ENCODE measurements around the gene GTF3C1. TPM values are rescaled to one million over a fixed set of nuclear protein-coding genes. Genes with fewer than 3 reads are reported as not detected.

Gene GTF3C1
- total RNA-seq, 4 donors from 2014 or later = 73.2 to 247 (median 85.3) TPM

DNA sequence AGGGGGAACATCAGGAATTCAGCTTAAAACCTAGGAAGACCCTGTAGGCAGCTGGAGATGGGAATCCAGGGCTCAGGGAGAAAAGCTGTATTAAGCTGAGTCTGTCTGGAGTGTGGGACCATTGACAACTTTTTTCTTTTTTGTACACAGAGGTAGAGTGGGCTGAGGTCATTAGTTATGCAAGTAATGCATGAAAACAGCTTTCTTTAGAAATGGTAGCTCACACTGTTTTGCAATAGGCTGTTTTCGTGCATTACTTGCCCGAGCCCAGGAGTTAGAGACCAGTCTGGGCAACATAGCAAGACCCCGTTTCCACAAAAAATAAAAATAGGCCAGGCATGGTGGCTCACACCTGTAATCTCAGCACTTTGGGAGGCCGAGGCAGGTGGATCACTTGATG is 46.7 kb upstream of the GTF3C1 start:
- Histone ChIP-seq H3K4me1 (no peaks in the 10 kb centered on the region), H3K9me3 (no peaks in the 10 kb centered on the region), H3K4me3 (no peak overlapping the region), H3K27ac (no peak overlapping the region), H3K36me3 (no peaks in the 10 kb centered on the region), H3K27me3 (no peaks in the 10 kb centered on the region)
- DNase-seq = no peak
- no peak for TF ChIP-seq CTCF (IDR thresholded peaks at IDR 0.05)
- no peak for TF ChIP-seq POLR2A (IDR thresholded peaks at IDR 0.05)
- intact Hi-C loops (cut with DNase I; ENCODE audit: low total_unique reads) = no loop called here

GRCh38 chr16:27595993-27596392 is 46.3 kb upstream of the GTF3C1 start:
- no peaks in the 10 kb centered on the region for H3K9me3 ChIP-seq
- no peak for TF ChIP-seq CTCF (IDR thresholded peaks at IDR 0.05)
- no peak for TF ChIP-seq POLR2A (IDR thresholded peaks at IDR 0.05)
- no peak overlapping the region for H3K4me3 ChIP-seq
- DNase-seq = no peak
- intact Hi-C loops (cut with DNase I; ENCODE audit: low total_unique reads) = no loop called here
- H3K4me1 ChIP-seq = no peaks in the 10 kb centered on the region
- no peak overlapping the region for H3K27ac ChIP-seq
- no peaks in the 10 kb centered on the region for H3K27me3 ChIP-seq
- H3K36me3 ChIP-seq = no peaks in the 10 kb centered on the region

- H3K36me3 ChIP-seq = no peaks in the 10 kb centered on the region
- intact Hi-C loops (cut with DNase I; ENCODE audit: low total_unique reads) = no loop called here
- H3K27me3 ChIP-seq = no peaks in the 10 kb centered on the region
- no peak overlapping the region for H3K27ac ChIP-seq
- no peaks in the 10 kb centered on the region for H3K9me3 ChIP-seq
- no peaks in the 10 kb centered on the region for H3K4me1 ChIP-seq
- H3K4me3 ChIP-seq = no peak overlapping the region
- no peak for DNase-seq
- TF ChIP-seq POLR2A (IDR thresholded peaks at IDR 0.05) (no peak), CTCF (IDR thresholded peaks at IDR 0.05) (no peak)
Measured at GRCh38 chr16:27595475-27595874, 45.8 kb upstream of the GTF3C1 start.

DNA sequence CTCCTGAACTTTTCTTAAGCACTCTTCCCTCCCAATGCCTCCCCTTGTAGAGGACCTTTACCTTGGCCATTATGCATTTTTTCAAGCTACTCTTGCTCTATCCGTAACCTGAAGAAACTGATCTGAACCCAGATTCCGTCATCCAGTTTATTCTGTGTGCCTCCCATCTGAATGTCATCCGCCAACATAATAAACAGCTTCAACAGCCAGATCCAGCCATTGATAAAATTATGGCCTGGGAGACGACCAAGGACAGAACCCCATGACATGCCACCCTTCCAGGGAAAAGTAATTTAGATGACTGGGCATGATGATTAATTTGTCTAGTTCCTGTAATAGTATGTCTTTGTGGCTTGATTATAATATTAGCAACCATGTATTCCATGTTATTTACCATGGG is 42.1 kb upstream of the GTF3C1 start:
- intact Hi-C loops (cut with DNase I; ENCODE audit: low total_unique reads) = no loop called here
- no peaks in the 10 kb centered on the region for H3K27me3 ChIP-seq
- no peak for DNase-seq
- H3K27ac ChIP-seq = no peak overlapping the region
- no peak overlapping the region for H3K4me3 ChIP-seq
- H3K4me1 ChIP-seq = no peaks in the 10 kb centered on the region
- H3K36me3 ChIP-seq = no peaks in the 10 kb centered on the region
- TF ChIP-seq POLR2A (IDR thresholded peaks at IDR 0.05) (no peak), CTCF (IDR thresholded peaks at IDR 0.05) (no peak)
- H3K9me3 ChIP-seq = peaks cover 0 to 4% of the 10 kb centered on the region in 2 donors

DNA sequence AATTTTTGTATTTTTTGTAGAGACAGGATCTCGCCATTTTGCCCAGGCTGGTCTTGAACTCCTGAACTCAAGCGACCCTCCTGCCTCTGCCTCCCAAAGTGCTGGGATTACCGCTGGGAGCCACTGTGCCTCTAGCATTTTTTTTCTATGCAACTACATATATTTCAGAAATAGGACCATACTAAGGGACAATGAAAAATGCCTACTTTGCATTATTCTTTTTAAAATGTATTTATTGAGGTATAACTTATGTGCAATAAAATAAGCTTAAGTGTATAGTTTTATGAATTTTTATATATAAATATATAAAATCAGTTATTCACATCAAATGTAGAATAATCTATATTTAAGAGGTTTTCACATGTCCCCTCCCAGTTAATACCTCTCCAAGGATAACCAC is 38.3 kb upstream of the GTF3C1 start:
- intact Hi-C loops (cut with DNase I; ENCODE audit: low total_unique reads) = no loop called here
- Histone ChIP-seq H3K9me3 (peaks cover 0 to 4% of the 10 kb centered on the region in 2 donors), H3K27ac (no peak overlapping the region), H3K27me3 (no peaks in the 10 kb centered on the region), H3K36me3 (no peaks in the 10 kb centered on the region), H3K4me1 (no peaks in the 10 kb centered on the region), H3K4me3 (no peak overlapping the region)
- DNase-seq = no peak
- TF ChIP-seq POLR2A (IDR thresholded peaks at IDR 0.05) (no peak), CTCF (IDR thresholded peaks at IDR 0.05) (no peak)

Measured in uterus (tissue), 4 donors.